GM21390 (cell line): ENCODE data around the gene RWDD2A.
A peak's percentile ranks its signal among the peaks of the same experiment; 100 is the strongest.
"Not testable (repeated sequence)": the region's sequence is repeated elsewhere in the genome, so short reads cannot be mapped to it uniquely, and the experiment has no call there.

Experiments
- ATAC-seq: cut with Tn5 transposase; IDR thresholded peaks from one replicate; pipeline ENCODE4 v1.9.1; 2021; ENCODE audit not compliant: unreplicated experiment

The RWDD2A gene

DNA sequence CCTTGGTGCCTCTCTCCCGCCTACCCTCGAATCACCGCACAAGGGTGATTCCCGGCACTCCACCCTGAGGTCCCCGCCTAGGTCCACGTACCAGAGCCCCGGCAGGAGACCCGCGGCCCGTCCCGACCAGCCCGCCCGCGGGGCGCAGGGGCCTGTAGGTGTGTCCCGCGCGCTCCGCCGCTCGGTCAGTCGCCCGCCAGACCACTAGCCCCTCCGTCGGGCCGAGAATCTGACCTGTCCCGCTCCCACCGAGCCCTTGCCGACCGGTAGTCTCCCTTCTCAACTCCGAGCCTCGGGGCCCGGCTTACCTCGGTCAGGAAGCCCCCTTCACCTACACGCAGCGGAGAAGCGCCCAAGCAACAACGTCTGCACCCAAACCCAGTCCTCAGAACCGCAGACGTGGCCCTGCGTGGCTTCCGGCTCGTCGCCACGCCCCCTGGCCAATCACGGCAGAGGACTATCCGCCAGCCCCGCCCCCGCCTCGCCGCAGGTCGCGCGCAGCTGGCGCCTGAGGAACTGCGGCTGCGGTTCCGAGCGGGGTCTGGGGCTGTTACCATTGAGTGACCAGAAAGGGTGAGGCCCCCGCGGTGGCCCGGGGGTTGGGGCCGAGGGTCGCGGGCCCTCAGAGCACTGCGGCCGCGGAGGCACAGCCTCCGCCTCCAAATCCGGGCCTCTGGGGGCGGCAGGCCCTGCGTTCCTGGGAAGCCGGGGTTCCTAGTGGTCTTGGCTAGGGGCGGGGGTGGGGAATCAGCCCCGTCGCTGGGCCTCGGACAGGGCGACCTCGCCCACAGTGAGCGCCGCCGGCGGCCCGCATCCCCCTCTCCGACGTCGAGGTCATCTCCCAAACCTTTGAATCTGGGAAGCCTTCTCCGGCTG is at the start of gene RWDD2A, which contains the start of gene PGM3:
Gene RWDD2A, plus strand, starts transcription at position 487 of the 876 bp plus-strand sequence. CDS start 1,095 bp downstream, outside the sequence.
Gene PGM3, minus strand, starts transcription at position 395 of the 876 bp plus-strand sequence. CDS start 2,253 bp downstream, outside the sequence.
- ATAC-seq = peak; percentile 96

GRCh38 chr6:83151114-83151513 is 42.0 kb upstream of the RWDD2A start:
- no peak for ATAC-seq

DNA sequence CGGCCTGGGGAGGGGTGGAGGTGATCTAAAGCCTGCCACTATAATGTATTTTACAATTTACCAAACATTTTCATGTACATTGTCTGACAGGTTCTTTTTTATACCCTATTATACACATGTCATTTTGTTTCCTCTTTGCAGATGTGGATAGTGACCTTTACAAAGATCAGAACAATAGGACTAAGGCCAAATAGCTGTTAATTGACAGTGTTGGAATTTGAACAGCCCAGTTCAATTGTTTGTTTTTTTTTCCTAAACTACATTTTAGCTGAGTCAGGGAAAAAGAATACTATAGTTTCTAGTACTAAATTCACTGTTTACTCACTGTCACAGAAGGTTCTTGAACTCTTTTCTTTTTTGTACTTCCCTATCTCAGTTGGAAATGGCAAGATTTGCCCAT is 40.2 kb upstream of the RWDD2A start:
- no peak for ATAC-seq

DNA sequence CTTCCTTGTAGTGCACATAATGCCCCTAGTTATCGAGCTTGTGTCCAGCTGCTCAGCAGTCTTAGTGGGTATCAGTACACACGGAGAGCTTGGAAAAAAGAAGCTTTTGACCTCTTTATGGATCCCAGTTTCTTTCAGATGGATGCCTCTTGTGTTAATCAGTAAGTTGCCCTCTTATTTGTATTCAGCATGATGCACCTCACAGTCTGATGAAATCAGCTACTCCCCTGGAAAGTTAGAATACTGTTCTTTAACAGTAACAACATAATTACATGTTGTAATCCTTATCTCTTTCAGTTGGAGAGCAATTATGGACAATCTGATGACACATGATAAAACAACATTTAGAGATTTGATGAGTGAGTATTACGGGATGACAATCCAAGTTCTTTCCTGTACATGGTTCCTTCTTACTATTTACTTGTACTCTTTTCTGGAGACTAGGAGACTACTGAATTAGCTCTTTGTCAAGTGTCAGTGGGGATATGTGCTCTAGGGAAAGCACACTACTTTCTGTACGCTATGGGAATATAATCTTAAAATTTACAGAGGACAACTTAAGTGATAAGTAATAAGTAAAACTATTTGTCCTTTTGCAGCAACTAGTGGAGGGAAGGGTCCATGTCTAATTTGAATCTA is 39.2 kb upstream of the RWDD2A start:
- no peak for ATAC-seq

DNA sequence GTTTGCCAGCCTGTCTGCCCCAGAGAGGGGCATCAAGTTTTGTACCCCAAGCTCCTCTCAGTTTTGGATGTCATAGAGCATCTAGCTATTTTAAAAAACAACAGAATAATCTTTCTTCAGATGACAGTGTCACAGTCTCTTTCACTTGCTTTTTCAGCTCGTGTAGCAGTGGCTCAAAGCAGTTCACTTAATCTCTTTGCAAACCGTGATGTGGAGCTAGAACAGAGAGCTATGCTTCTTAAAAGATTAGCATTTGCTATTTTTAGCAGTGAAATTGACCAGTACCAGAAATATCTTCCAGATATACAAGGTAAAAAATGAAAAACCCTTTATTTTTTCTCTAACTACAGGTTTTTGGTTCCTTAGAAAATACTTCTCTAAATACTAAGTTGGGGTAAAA is 37.4 kb upstream of the RWDD2A start:
- ATAC-seq = no peak

GRCh38 chr6:83160167-83160566 is 33.0 kb upstream of the RWDD2A start:
- no peak for ATAC-seq

DNA sequence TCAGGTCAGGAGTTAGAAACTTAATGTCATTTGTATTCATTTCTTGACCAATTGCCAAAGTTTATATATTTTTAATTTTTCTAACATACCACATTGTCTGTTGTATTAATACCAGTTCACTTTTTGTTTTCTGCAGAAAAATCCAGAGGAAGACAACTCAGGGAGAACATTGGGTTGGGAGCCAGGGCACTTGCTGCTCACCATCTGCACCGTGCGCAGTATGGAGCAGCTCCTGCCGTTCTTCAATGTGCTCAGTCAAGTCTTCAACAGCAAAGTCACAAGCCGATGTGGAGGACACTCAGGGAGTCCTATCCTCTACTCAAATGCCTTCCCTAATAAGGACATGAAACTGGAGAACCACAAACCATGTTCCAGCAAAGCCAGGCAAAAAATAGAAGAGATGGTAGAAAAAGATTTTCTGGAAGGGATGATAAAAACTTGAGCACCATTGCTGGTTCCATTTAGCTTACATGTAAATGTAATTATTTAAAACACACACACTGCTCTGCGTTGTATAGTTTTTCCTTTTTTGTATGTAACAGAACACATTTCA is 25.4 kb upstream of the RWDD2A start:
- no peak for ATAC-seq

DNA sequence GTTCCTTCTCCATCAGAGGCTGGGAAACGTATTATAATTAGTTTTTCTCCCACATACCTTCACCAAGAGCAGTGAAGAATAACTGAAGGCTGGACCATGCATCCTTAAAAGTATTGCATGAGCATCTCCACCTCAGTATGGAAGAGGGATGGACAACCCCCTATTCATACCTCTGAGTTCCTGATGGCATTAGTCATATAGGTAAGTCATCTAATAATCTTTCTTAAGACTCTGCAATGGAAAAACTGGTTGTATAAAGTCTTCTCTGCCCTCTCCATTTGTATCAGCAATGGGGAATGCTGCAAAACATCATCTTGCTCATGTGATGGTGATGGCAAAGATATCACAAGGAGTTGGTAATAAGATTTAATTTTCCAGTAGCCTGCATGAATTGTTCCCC is 24.6 kb upstream of the RWDD2A start:
- ATAC-seq = no peak

- ATAC-seq = no peak
Measured at GRCh38 chr6:83169106-83169505, 24.1 kb upstream of the RWDD2A start.

DNA sequence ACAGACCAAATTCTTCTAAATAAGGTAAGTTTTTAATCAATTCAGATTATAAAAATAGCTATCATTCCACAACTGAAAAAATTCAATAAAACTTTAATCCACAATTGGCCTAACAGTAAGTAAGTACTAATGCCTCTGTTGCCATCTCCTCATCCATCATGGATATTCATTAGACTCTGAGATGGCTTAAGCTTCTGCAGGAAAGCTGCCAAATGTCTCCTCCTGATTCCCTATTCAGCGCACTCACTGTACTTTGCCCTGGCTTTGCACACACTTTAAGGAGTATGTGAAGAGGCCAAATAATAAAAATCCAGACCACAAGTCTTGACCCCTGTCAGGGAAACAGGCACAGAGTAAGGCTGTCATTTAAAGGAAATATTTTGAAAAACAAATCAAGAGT is 23.6 kb upstream of the RWDD2A start:
- no peak for ATAC-seq

DNA sequence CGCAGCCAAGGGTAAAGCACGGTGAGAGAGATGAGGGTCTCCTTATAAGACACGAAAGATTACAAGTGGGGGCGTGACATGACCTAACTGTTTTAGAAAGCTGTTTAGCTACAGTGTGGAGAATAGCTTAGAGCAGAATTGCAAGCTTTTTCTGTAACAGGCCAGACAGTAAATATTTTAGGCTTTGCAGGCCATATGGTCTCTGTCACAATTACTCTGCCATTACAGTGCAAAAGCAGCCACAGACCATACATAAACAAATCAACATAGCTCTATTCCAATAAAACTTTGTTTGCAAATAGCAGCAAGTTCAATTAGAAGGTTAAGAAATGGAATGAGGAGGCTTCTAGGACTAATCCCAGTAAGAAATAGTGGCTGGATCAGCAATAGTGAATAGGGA is 16.9 kb upstream of the RWDD2A start:
- ATAC-seq = no peak

GRCh38 chr6:83180426-83180950 is 12.7 kb upstream of the RWDD2A start:
- ATAC-seq = no peak

GRCh38 chr6:83182114-83182513 is 11.0 kb upstream of the RWDD2A start:
- no peak for ATAC-seq

GRCh38 chr6:83183082-83183828 is 9.9 kb upstream of the RWDD2A start:
- no peak for ATAC-seq

DNA sequence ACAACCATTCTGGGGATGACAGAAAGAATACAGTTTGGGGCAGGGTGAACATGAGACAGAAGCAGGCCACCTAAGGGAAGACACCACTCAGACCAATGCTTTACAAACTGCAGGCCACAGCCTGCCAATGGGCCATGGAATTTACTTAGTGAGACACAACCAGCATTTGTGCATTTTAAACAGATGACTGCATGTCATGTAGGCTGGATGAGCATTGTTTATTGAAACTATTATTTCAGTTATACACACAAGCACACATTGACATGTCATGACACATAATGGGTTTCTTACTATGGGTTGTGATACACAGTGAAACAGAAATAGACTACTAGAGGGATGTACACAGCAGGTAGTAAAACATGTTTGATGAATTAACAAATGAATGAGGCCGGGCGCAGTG is 8.1 kb upstream of the RWDD2A start:
- ATAC-seq = no peak

- ATAC-seq = no peak
Measured at GRCh38 chr6:83188501-83188900, 4.7 kb upstream of the RWDD2A start.

DNA sequence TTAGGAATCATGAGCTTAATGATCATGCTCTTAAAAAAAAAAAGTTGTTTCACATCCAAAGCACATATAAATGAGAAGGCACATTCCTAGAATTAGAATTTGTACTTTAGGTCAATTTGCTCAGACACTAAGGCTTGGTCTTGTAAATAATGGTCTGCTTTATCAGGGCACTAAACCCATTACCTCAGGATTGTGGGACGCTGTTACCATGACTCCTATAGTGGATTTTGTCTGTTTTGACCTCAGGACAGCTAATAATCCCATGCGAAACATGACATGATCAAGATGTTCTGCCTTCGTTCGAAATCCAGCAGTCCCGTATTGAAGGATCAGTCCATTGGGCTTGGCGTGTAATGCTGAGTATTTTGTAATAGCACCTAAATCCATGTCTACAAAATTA is 2.5 kb upstream of the RWDD2A start:
- ATAC-seq = no peak

- not testable (repeated sequence) for ATAC-seq
Measured at GRCh38 chr6:83191974-83192373, 1.2 kb upstream of the RWDD2A start.

- no peak for ATAC-seq
Measured at GRCh38 chr6:83192456-83192855, 701 bp upstream of the RWDD2A start.

DNA sequence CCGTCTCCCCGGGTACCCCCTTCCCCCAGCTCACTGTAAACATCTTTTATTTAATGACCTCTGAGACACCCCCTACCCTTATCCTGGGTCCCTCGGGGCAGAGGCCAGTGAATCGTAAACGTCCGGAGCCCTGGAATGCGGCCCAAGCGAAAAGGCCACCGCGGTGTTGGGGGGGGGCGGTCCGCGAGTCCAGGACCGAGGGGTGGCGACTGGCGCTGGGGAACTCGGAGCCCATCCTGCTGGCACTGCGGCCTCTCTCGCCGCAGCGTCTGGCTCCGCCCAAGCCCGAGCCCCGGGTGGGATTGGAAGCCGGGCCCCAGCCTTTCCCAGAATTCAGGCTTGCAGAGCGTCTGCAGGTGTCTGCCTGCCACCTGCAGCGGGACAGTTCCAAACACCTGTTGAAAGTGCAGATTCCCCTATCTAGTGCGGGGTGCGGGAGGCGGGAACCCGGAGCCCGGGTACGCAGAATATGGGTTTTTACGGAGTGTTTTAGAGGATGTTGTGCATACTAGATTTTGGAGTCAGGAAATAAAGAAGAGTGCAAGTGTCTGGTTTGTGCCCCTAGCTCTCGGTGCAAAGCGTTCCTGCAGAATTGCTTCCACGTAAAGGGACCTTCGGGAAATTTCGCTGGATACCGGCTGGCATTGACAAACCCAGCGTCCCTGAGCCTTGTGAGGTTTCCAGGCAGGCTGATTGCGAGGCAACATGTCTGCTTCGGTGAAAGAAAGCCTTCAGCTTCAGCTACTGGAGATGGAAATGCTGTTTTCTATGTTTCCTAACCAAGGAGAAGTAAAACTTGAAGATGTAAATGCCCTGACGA is 800 bp downstream of the RWDD2A start:
- peak; percentile 25 for ATAC-seq
